Breast epithelium (tissue), 4 donors: ENCODE data around the gene MRGPRD. TPM values are rescaled to one million over a fixed set of nuclear protein-coding genes. Genes with fewer than 3 reads are reported as not detected.

Experiments used
- DNase-seq, 2 donors: peaks; one replicate each; pipeline ENCODE4 v3.0.0-alpha.2; 2019; ENCODE audit warnings: low spot score in 2 of 2
- H3K27ac ChIP-seq, 2 donors: fragments of 200-600 bp; sonication (generic) in 1 of 2; one replicate each; pipeline ENCODE4 v1.5.1; 2016 to 2019; ENCODE audit warnings: mild to moderate bottlenecking in 1 of 2
- H3K27me3 ChIP-seq, 2 donors: fragments of 200-600 bp; sonication (generic) in 1 of 2; one replicate each; pipeline versions ENCODE4 v1.5.1 to v1.6.0; 2017 to 2019; ENCODE audit warnings: control low read depth in 1 of 2, mild to moderate bottlenecking in 1 of 2
- H3K36me3 ChIP-seq: fragments of 200-600 bp; one replicate; pipeline ENCODE4 v1.5.1; 2019
- H3K4me1 ChIP-seq, 2 donors: fragments of 200-600 bp; sonication (generic); one replicate each; pipeline ENCODE4 v1.5.1; 2016 to 2019; ENCODE audit warnings: control low read depth in 1 of 2
- H3K4me3 ChIP-seq, 3 donors: fragments of 200-600 bp; sonication (generic); 1 replicate in 2 of 3; 2 replicates in 1 of 3; pipeline ENCODE4 v1.5.1; 2016 to 2019; ENCODE audit warnings: mild to moderate bottlenecking in 3 of 3, moderate library complexity in 2 of 3
- H3K9me3 ChIP-seq, 2 donors: fragments of 200-600 bp; sonication (generic) in 1 of 2; one replicate each; pipeline ENCODE4 v1.5.1; 2016 to 2019; ENCODE audit warnings: control low read depth in 1 of 2
- CTCF ChIP-seq, 3 donors: fragments of 450-650 bp; IDR thresholded peaks; one replicate each; pipeline ENCODE4 v1.5.1; 2016 to 2017; ENCODE audit warnings: antibody characterized with exemption in 3 of 3, mild to moderate bottlenecking in 3 of 3, moderate library complexity in 3 of 3
- POLR2A ChIP-seq: fragments of 450-650 bp; IDR thresholded peaks from one replicate; pipeline ENCODE4 v1.6.1; 2016; ENCODE audit warnings: antibody characterized with exemption, mild to moderate bottlenecking, moderate library complexity
- POLR2AphosphoS5 ChIP-seq, 3 donors: sonication (generic); formaldehyde crosslinking; IDR thresholded peaks; one replicate each; pipeline ENCODE4 v1.6.1; 2017; ENCODE audit warnings: antibody characterized with exemption in 3 of 3
- intact Hi-C: fragments of 100-400 bp; cut with DNase I; formaldehyde crosslinking; loops from one replicate; pipeline ENCODE4 v1.15.1; 2023; ENCODE audit warnings: low total_unique reads
- total RNA-seq, 3 donors: library from RNA; depleted of rRNA; stranded (reverse); fragments of >200 nt; gene quantifications; one replicate each; pipeline ENCODE4 v1.1.0, GENCODE V29; 2016

Gene MRGPRD
- total RNA-seq, 3 donors from 2014 or later: not detected

- H3K27ac ChIP-seq: no peak overlapping the region
- H3K4me1 ChIP-seq: no peaks in the 10 kb centered on the region
- H3K9me3 ChIP-seq: no peaks in the 10 kb centered on the region
- intact Hi-C loops: no loop called here
- no peaks in the 10 kb centered on the region for H3K27me3 ChIP-seq
- no peak overlapping the region for H3K4me3 ChIP-seq
- peak in 1 of 2 donors; percentile 3 for DNase-seq
- H3K36me3 ChIP-seq: no peaks in the 10 kb centered on the region
- TF ChIP-seq POLR2A (no peak), CTCF (IDR thresholded peaks at IDR 0.05) (no peak)
These were observed 13.6 kb downstream of the MRGPRD start for GRCh38 chr11:68966894-68967780.

DNA sequence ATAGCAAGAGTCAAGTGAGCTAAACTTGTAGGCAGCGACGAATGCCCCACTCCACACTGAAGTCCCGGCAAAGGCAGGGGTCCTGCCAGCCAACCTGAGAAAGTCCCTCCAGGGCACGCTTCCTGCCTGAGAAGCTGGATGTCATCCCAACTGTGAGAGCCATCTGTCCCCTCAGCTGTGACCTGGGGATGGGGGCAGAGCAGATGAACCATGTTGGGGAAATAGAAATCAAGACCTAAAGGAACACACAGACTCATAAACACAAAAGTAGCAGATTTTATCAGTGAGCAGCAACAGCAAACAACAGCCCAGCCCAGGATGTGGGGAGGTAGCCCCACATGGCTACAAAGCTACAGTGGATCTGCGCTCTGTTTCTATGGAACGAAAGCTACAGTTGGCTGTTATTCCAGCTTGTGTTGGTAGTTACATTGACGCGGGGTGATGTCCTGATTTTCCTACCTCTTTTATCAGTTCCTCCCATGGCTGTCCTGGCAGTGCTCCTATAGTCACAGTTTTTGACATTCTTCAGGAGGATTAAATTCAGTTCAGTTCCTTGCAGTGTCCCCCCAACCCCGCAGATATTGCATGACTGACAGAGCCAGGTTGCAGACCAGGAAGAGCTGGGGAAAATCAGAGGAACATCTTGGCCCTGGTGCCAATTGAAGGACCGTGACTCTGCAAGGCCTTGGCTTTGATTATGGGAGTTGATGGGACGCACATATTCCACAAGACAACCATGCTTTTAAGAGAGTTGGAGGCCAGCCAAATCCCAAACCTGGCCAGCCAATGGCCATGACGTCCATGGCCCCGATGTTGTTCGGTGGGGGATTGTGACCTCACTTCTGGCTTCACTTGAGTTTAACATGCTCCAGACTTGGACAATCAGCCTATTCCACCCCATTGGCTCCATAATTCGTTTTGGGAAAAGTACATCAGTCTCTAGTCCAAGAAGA lies 14.6 kb downstream of the MRGPRD start:
- TF ChIP-seq POLR2A (no peak), POLR2AphosphoS5 (IDR thresholded peaks at IDR 0.05) (no peak), CTCF (IDR thresholded peaks at IDR 0.05) (no peak)
- Histone ChIP-seq H3K9me3 (no peaks in the 10 kb centered on the region), H3K4me1 (no peaks in the 10 kb centered on the region), H3K27ac (no peak overlapping the region), H3K27me3 (no peaks in the 10 kb centered on the region), H3K4me3 (no peak overlapping the region), H3K36me3 (no peaks in the 10 kb centered on the region)
- intact Hi-C loops: no loop called here
- DNase-seq: peak in 1 of 2 donors; percentile 40

DNA sequence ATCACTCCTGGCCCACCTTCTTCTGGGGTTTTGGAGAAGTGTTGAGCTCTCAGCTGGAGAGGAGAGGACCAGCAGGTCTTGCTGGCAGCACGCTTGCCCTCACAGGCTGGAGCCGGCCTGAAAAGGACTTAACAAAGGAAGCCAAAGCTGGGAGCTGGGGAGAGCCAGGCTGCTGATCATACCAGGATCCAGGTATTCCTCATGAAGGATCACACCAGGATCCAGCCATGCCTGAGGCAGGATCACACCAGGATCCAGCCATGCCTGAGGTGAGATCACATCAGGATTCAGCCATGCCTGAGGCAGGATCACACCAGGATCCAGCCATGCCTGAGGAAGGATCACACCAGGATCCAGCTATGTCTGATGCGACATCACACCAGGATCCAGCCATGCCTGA lies 17.0 kb downstream of the MRGPRD start:
- Histone ChIP-seq H3K27me3 (no peaks in the 10 kb centered on the region), H3K36me3 (no peaks in the 10 kb centered on the region), H3K4me1 (no peaks in the 10 kb centered on the region), H3K27ac (no peak overlapping the region), H3K4me3 (no peak overlapping the region), H3K9me3 (no peaks in the 10 kb centered on the region)
- TF ChIP-seq POLR2AphosphoS5 (IDR thresholded peaks at IDR 0.05) (no peak), POLR2A (no peak), CTCF (IDR thresholded peaks at IDR 0.05) (no peak)
- no peak for DNase-seq
- intact Hi-C loops: no loop called here

GRCh38 chr11:68962527-68963250 lies 18.1 kb downstream of the MRGPRD start:
- no peaks in the 10 kb centered on the region for H3K36me3 ChIP-seq
- no peak for DNase-seq
- TF ChIP-seq CTCF (IDR thresholded peaks at IDR 0.05) (no peak), POLR2AphosphoS5 (IDR thresholded peaks at IDR 0.05) (no peak), POLR2A (no peak)
- intact Hi-C loops: no loop called here
- H3K4me3 ChIP-seq: no peak overlapping the region
- H3K9me3 ChIP-seq: no peaks in the 10 kb centered on the region
- no peaks in the 10 kb centered on the region for H3K27me3 ChIP-seq
- no peak overlapping the region for H3K27ac ChIP-seq
- H3K4me1 ChIP-seq: no peaks in the 10 kb centered on the region
